ENCODE results near the gene DYNC1I1. TPM values are rescaled to one million over a fixed set of nuclear protein-coding genes. Genes with fewer than 3 reads are reported as not detected.

DYNC1I1 gene
- polyA plus RNA-seq, 1 of the 3 experiments (the other 2 are of a cell fraction): 0.05 TPM

GRCh38 chr7:95931460-95932232 lies 159.3 kb downstream of the DYNC1I1 start:
- DNase-seq: no peak
- no peaks in the 10 kb centered on the region for H4K20me1 ChIP-seq (ENCODE audit: insufficient read depth)
- H3K9me3 ChIP-seq: no peaks in the 10 kb centered on the region
- POLR2A ChIA-PET: interaction anchor here (0.7 kb wide), 1 partner anchor 155 kb away, joined by 3 read pairs; no protein-coding TSS in a partner anchor
- no peaks in the 10 kb centered on the region for H3K36me3 ChIP-seq (replicated peaks in 1 of 2; ENCODE audit: control insufficient read depth in 1 of 2, insufficient read depth in 2 of 2, low read length in 1 of 2)
- H3K4me3 ChIP-seq (ENCODE audit: low read depth in 2 of 2, low read length in 1 of 2): no peak overlapping the region
- no peaks in the 10 kb centered on the region for H3F3A ChIP-seq (replicated peaks; ENCODE audit: insufficient read depth)
- H2AFZ ChIP-seq (ENCODE audit: low read depth): no peak overlapping the region
- H3K9ac ChIP-seq: no peak overlapping the region
- no peaks in the 10 kb centered on the region for H3K79me2 ChIP-seq (ENCODE audit: insufficient read depth)
- WGBS (ENCODE audit: low lambda C conversion rate): 48% methylated on average over 6 of the region's 6 CpGs
- H3K4me1 ChIP-seq (ENCODE audit: control insufficient read depth in 1 of 2, insufficient read depth in 2 of 2, low read depth in 1 of 2, low read length in 1 of 2): peaks cover 0 to 9% of the 10 kb centered on the region in 2 experiments; a peak in 2 of 4 replicates
- TF ChIP-seq IRF3 (IDR thresholded peaks at IDR 0.05; ENCODE audit: low read depth, low read length) (no peak), JUND (IDR thresholded peaks at IDR 0.05) (no peak), FOXM1 (IDR thresholded peaks at IDR 0.05; ENCODE audit: low read depth) (no peak), TEAD4 (IDR thresholded peaks at IDR 0.05; ENCODE audit: borderline replicate concordance, insufficient read depth) (no peak), TAF1 (IDR thresholded peaks at IDR 0.05; ENCODE audit: borderline replicate concordance, low read depth, low read length) (no peak), GATA2 (CRISPR knock-in tag; IDR thresholded peaks at IDR 0.05) (no peak), EZH2phosphoT487 (IDR thresholded peaks at IDR 0.05; ENCODE audit: borderline replicate concordance, low read depth) (no peak), POLR2AphosphoS5 (IDR thresholded peaks at IDR 0.05; ENCODE audit: low read depth, low read length) (no peak), RAD21 (IDR thresholded peaks at IDR 0.05; ENCODE audit: low read length) (no peak), RFX5 (IDR thresholded peaks at IDR 0.05; ENCODE audit: low read length) (no peak), RCOR1 (IDR thresholded peaks at IDR 0.05; ENCODE audit: low read length) (no peak), REST (IDR thresholded peaks at IDR 0.05; ENCODE audit: low read depth, low read length) (no peak), RXRA (IDR thresholded peaks at IDR 0.05; ENCODE audit: borderline replicate concordance, low read depth) (no peak), SIN3A (IDR thresholded peaks at IDR 0.05; ENCODE audit: borderline replicate concordance, low read depth, low read length) (no peak), SMC3 (IDR thresholded peaks at IDR 0.05; ENCODE audit: low read depth, low read length) (no peak), MAX (IDR thresholded peaks at IDR 0.05; ENCODE audit: low read depth) (no peak), MEF2A (IDR thresholded peaks at IDR 0.05; ENCODE audit: borderline replicate concordance, low read depth) (no peak), USF2 (IDR thresholded peaks at IDR 0.05; ENCODE audit: borderline replicate concordance, low read depth, low read length) (no peak)
- H3K27ac ChIP-seq (ENCODE audit: low read depth in 2 of 2, low read length in 1 of 2): no peak overlapping the region
- no peaks in the 10 kb centered on the region for H3K9me2 ChIP-seq
- no peak overlapping the region for H3K4me2 ChIP-seq
- no peaks in the 10 kb centered on the region for H3K27me3 ChIP-seq (ENCODE audit: insufficient read depth)
- CTCF ChIA-PET: interaction anchor here (1.4 to 2.2 kb wide), 6 partner anchors 14 to 1913 kb away, joined by 3 to 6 read pairs (median 4); no protein-coding TSS in a partner anchor
